HG03432 (cell line): ENCODE results near the gene PDIA4.
"Not testable (repeated sequence)": the region's sequence is repeated elsewhere in the genome, so short reads cannot be mapped to it uniquely, and the experiment has no call there.

Experiments
- ATAC-seq: cut with Tn5 transposase; IDR thresholded peaks from one replicate; pipeline ENCODE4 v1.9.1; 2021; ENCODE audit warnings: mild to moderate bottlenecking, moderate library complexity; ENCODE audit not compliant: unreplicated experiment

PDIA4 gene

DNA sequence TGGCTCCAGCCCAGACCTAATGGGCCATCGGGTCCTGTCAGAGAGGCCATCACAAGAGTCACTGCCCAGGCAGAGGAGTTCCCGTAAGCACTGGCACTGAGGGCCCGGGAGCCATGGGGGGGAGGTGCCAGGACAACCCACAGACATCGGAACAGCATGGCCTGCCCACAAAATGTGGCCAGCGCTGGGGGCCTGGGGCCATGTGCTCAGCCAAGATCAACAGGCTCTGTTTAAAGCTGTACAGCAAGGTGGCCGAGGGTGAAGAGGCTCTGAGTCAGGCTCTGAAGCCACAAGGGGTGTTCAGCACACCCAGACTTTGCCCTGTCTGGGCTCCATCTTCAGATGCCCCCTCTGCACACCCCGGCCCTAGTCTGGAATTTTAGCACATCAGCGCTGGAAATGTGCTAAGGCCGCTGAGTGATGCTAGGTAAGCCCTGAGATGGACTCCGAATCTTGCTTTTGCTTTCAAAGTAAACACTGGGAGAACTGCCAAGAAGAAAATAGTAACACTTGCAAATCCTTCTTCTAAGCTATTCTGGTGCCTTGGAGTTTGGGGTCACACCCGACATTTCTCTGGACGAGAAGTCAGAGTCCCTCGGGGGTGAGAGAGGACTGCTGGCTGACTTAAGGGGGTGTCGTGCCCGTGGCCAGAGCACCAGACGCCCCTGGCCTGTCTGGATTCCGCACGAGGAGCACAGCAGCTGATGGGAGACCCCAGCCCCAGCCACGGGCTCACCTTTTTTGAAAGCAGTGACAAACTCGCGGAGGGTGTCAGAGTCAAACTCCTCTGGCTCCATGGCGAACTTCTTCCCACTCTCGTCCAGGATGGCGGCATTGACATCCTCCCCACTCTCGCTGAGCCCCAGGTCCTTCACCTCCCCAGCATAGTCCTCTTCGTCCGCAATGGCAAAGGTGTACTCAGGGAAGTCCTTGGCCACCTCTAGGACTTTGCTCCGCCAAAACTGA is 23.6 kb downstream of the PDIA4 start:
- no peak for ATAC-seq

GRCh38 chr7:149003560-149004305 is 24.6 kb downstream of the PDIA4 start:
- ATAC-seq: no peak

DNA sequence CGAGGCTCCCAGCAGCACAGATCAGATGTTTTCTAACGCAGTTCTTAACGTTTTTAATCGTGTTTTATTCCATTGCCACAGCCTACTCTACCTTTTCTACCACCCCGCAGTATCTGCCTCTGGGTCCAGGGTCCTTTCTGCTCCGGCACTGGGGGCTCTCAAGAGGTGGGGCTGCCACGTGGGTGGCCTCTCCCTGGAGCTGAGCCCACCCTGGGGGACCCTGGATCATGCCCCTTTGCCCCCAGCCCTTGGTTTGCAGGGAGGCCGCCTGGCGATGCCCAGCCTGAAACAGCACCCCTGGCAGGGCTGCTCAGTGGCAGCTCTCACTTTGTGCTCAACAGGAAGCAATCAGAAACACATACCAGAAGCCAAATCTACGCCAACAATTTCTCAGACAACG is 25.3 kb downstream of the PDIA4 start:
- no peak for ATAC-seq

DNA sequence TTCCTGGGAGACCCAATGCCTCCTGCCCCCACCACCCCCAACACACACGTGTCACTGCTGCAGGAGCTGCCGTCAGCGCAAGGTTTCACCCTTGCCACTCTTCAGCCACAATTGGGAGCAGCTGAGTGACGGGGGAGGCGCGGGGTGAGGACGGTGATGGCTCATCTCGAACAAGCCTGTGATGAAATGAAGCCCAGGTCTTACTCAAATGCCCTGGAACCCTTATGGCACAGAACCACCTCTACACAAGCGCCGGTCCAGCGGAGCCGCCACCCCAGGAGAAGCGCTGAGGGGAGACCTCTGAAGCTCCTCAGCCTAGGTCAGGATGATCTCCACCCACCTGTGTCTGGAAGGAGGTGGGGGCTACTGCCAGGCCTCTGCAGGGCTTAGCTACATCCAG is 25.7 kb downstream of the PDIA4 start:
- no peak for ATAC-seq

DNA sequence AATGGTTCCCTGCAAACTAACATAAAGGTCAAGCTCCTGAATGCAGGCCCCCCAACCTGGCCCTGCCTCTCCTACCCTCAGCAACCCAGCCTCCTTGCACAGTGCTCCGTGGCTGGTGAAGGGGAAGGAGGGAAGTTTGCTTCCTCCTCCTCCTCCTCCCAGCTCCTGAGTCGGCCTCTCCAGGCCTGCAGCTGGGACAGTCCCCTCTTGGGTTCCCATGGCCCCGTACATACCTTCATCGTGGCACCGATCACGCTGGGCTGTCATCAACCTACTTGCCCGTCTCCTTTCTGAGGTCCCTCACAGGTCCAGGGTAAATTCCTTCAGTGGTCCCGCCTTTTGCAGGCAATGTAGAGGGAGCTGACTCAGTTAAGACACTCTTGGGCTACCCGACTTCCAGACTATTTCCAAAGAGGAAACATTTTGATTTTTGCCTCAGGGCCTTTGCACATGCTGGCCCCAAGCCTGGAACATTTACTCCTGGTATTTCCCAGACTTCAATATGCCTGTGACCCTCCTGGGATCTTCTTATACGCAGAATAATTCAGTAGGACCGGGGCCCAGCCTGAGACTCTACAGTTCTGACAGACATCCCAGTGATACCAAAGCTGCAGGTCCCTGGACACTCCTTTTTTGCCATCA is 26.8 kb downstream of the PDIA4 start:
- ATAC-seq: no peak

- no peak for ATAC-seq
Measured at GRCh38 chr7:149000961-149001360, 27.3 kb downstream of the PDIA4 start.

DNA sequence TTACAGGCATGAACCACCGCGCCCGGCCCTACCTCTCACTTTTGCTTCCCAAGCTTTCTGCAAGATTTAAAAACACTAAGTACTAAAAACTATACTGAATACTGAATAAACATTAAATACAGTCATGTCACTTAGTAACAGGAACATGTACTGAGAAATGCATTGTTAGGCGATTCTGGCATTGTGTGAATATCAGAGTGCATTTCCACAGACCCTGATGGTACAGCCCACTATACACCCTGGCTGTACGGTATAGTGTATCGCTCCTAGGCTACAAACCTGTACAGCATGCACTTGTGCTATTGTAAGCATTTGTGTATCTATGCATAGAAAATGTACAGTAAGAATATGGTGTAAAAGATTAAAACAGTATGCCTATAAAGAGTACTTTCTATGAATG is 29.1 kb downstream of the PDIA4 start:
- no peak for ATAC-seq

DNA sequence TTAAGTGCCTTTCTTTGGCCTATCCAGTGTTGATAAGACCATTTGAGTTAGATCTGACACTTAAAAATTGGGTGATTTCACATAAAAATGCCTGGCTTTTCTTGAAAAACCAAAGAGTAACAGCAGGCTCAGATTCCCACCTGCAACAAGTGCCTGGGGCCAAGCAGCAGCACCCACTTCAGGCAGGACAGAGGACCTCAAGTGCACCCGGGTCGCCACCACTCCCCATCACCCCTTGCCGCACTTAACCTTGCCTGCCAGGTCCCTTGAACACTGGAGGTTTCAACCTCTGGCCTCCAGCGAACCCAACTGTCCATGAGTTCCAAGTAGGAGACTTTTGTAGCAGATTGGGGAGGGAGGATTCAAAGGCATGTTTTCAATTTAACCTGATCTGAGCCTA is 30.8 kb downstream of the PDIA4 start:
- ATAC-seq: no peak

DNA sequence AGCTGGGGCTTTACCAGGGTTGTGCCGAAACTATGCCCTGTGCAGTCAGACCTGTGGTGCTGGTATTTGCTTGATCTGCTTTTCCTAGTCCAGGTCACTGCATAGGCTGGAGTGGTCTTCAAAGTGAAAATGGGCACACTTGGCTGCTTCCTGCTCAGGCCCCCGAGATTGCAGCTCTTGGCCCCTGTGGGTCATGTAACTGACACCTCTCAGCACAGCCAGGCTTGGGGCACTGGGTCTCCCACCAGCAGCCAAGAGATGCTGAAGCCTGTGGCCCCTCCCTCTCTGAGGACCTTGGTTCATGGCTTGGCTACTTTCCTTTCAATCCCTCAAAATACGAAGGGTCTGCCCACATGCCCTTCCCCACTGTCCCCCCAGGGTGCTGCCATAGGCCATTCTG is 33.7 kb downstream of the PDIA4 start:
- no peak for ATAC-seq

- no peak for ATAC-seq
Measured at GRCh38 chr7:148993193-148993592, 35.1 kb downstream of the PDIA4 start.

DNA sequence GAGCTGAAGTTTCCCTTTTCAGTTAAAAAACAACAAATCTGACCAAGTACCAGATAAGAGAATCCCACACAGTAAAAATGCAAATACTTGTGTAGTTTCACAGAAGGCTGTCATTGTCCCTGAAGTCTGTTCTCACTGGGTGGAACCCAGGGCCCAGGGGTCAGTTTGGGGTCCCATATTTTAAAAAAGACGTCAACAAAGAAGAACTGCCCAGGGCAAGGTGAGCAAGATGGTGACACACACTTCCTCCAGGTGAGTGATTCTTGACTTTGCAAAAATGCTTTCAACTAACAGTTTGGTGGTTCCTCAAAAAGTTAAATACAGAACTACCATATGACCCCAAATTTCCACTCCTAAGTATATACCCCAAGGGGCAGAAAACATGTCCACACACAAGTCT is 36.8 kb downstream of the PDIA4 start:
- no peak for ATAC-seq

DNA sequence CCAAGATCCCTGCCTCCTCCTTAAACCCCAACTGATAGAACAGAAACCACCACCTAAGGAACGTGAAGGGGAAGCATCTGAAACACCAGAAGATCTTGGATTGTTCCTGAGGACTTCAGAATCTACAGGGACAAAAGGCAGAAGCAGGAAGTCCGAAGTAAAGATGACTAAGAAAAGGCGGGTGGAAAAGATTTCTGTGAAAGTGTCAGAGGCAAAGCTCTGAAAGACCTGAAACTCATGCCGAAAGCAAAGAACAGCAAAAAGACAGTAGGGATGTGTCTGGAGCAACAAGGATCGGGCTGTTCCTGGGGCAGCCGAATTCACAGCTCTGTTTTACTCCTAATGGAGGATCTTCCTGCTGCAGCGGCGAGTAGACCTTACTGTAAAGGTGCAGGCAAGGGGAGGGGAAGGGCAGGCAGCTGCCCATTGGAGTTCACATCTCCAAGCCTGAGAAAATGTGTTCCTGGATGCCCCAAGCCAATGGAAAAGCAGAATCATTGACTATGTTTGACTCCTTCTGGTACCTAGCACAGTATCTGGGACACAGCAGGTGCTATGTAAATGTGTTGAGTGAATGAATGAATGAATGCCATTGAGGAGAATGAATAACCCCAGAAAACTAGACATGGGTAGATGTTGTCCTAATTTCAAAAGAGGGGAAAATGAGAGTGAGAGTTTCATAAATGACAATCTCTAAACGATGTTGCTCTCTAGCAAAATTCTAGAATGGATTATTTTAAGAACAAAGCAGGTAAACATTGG is 40.4 kb downstream of the PDIA4 start:
- peak; percentile 1 for ATAC-seq

DNA sequence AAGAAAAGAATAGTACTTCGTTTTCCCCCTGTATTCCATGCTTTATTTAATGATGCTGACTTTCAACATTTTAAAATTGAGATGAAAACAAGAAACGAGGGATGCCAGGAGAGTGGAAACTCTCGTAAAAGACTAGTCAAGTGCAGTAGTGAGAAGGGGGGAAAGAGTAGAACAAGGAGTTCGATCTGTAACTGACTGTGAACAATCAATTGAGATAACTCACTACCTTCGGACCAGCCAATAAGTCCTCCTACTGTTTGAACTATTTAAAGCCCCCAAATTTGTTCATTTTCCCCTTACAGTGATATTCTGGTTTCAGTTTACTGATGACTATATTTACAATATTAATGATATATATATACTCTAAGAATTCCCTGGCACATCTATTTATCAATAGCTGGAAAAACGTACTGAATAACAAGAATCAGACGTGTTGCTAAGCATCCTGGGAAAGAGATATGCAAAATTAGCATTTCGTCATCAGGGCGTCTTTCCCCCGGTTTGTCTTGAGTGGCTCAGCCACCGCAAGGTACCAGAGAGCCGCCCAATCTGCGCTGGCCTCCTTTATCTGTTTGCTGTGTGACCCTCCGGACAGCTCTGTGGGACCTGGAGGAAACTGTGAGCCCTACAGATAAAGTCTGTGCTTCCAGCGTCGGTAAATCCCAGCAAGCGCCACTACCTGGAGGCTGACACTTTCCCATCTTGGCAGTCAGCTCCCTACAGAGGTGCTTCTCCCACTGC is 41.1 kb downstream of the PDIA4 start:
- peak; percentile 92 for ATAC-seq

DNA sequence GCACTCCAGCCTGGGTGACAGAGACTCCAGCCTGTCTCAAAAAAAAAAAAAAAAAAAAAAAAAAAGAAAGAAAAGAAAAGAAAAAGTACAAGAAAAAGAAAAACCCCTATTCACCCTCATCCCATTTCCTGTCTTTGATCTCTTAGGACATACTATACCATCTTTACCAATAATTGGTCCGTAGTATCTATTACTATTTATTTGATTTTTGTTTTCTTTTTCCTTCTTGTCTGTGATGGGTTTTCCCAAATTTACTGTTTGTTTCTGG is 41.6 kb downstream of the PDIA4 start:
- ATAC-seq: no peak

DNA sequence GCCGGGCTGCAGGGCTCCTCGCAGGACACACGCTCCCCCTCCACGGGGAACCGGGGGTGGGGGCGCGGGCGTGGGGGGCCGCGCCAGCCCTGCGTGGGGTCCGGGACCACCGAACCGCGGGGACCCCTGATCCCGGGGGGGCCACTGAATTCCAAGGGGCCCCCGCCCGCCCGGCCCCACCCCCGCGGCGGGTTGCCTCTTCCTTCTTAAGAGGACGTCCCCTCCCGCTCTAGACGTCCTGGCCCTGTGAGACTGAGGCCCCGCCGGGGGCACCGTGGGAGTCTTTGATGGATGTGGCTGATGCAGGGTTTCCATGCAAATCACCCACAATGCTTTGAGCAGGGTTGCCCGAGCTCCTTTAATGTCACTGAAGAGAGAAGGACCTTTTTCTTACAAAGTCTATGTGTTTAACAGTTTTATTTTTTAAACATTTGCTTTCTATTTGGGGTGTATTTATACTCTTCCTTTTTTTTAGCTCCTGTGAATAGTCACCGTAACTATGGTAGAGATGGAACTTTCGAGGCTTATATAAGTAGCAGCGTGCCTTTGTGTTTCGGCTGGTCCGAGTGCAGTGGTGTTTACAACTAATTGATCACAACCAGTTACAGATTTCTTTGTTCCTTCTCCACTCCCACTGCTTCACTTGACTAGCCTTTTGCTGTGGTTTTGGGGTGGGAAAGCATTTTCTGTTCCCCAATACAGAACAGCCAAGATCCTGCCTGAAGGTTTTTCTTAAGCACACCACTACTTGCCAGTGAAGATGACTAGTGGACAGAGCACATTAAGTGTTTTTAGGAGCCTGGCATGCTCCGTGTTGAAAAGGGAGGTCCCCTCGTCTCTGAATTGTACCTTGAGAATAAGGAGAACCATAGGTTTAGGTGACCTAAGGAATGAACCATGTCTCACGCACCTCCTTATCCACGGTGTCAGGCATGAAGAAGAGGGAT is 44.8 kb downstream of the PDIA4 start:
- peak; percentile 60 for ATAC-seq

DNA sequence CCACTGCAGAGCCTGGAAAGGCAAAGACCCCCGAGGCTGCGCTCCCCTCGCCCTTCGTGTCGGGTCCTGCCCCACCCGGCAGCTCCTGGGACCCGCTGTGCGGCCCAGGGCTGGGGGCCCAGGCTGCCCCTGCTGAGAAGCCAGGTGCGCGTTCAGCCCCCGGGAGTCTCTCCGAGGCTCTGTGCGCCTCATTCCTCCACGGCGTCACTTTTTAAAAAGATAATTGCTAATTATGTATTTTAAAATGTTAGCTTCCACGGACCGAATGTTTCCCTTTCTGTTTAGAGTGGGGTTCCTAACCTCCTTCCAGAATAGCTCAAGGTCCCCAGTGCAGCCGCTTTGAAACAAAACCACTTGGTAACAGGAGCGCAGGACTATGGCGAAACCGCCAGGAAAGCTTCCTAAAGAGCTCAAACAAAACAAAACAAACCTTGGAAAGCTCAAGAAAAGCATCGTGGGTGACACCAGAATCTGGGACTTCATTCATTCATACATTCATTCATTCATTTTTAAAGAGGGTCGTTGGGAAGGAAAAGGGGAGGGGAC is 45.6 kb downstream of the PDIA4 start:
- ATAC-seq: peak; percentile 13

GRCh38 chr7:148979827-148980226 is 48.5 kb downstream of the PDIA4 start:
- no peak for ATAC-seq

- ATAC-seq: not testable (repeated sequence)
Measured at GRCh38 chr7:148979072-148979471, 49.2 kb downstream of the PDIA4 start.

DNA sequence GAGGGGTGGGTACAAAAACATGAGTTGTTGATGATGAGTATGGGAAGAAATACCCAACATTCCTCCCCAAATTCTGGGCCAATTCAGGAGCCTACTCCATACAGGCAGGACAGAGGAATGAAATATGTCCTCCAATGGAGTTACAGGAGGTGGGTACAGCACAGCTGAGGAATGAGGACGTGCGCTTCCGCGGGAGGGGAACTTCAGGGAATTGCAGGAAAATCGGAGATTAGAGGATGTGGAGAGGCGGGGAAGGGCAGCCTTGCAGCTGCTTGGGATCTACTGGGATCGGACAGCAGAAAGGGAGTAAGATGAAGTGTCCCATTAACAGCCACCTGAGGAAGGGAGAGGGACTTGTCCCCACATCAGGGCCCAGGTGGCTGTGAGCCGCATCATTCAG is 50.2 kb downstream of the PDIA4 start:
- no peak for ATAC-seq
